GM23338 (cell line): ENCODE data around the gene EVX2. TPM values are rescaled to one million over a fixed set of nuclear protein-coding genes. Genes with fewer than 3 reads are reported as not detected.

Experiments
- ATAC-seq: fragments of 200-7000 bp; cut with Tn5 transposase; 3 replicates; pipeline ENCODE4 v1.9.1; 2020
- DNase-seq: peaks from one replicate; pipeline ENCODE4 v3.0.0-alpha.2; 2015; ENCODE audit warnings: low spot score
- H2AFZ ChIP-seq: fragments of 200-600 bp; sonication (generic); 2 replicates; pipeline ENCODE4 v1.8.0; 2016; ENCODE audit warnings: antibody characterized with exemption, mild to moderate bottlenecking, moderate library complexity
- H3F3A ChIP-seq: fragments of 200-600 bp; sonication (generic); replicated peaks from 2 replicates; pipeline ENCODE4 v1.8.0; 2017; ENCODE audit warnings: antibody characterized with exemption, mixed run types, low read depth
- H3K27ac ChIP-seq: fragments of 200-600 bp; sonication (generic); 2 replicates; pipeline ENCODE4 v1.6.1; 2016; ENCODE audit warnings: low read depth
- H3K27me3 ChIP-seq: fragments of 200-600 bp; sonication (generic); 2 replicates; pipeline ENCODE4 v1.8.0; 2016; ENCODE audit warnings: mild to moderate bottlenecking, mixed run types, moderate library complexity; ENCODE audit not compliant: insufficient read depth
- H3K36me3 ChIP-seq: fragments of 200-600 bp; sonication (generic); 2 replicates; pipeline ENCODE4 v1.8.0; 2016; ENCODE audit warnings: mild to moderate bottlenecking; ENCODE audit not compliant: insufficient read depth
- H3K4me1 ChIP-seq: fragments of 200-600 bp; sonication (generic); 2 replicates; pipeline ENCODE4 v1.8.0; 2016; ENCODE audit warnings: mild to moderate bottlenecking, moderate library complexity; ENCODE audit not compliant: insufficient read depth
- H3K4me2 ChIP-seq: fragments of 200-600 bp; sonication (generic); 2 replicates; pipeline ENCODE4 v1.7.1; 2017; ENCODE audit warnings: mixed run types
- H3K4me3 ChIP-seq: fragments of 200-600 bp; sonication (generic); 2 replicates; pipeline ENCODE4 v1.6.1; 2016; ENCODE audit warnings: mixed run types
- H3K79me2 ChIP-seq: fragments of 200-600 bp; sonication (generic); replicated peaks from 2 replicates; pipeline ENCODE4 v1.8.0; 2017; ENCODE audit warnings: mild to moderate bottlenecking; ENCODE audit not compliant: insufficient read depth
- H3K9me2 ChIP-seq: fragments of 200-600 bp; sonication (generic); 2 replicates; pipeline ENCODE4 v1.8.0; 2017; ENCODE audit not compliant: insufficient read depth
- H4K20me1 ChIP-seq: fragments of 200-600 bp; sonication (generic); replicated peaks from 2 replicates; pipeline ENCODE4 v1.8.0; 2017; ENCODE audit warnings: mild to moderate bottlenecking; ENCODE audit not compliant: insufficient read depth
- H3K27ac Mint-ChIP-seq: 2 replicates; pipeline ENCODE4 v1.8.0; 2020; ENCODE audit warnings: inconsistent platforms, mild to moderate bottlenecking, moderate library complexity, mixed read lengths
- H3K27me3 Mint-ChIP-seq: 3 replicates; pipeline ENCODE4 v1.8.0; 2022; ENCODE audit warnings: low read depth, mild to moderate bottlenecking, moderate library complexity, mixed read lengths, inconsistent platforms; ENCODE audit not compliant: insufficient read depth, poor library complexity
- H3K36me3 Mint-ChIP-seq: 3 replicates; pipeline ENCODE4 v1.8.0; 2021; ENCODE audit warnings: low read depth, mild to moderate bottlenecking, inconsistent platforms, moderate library complexity, mixed read lengths
- H3K4me1 Mint-ChIP-seq: 3 replicates; pipeline ENCODE4 v1.8.0; 2020; ENCODE audit warnings: mild to moderate bottlenecking, inconsistent platforms, mixed read lengths
- H3K4me3 Mint-ChIP-seq: 3 replicates; pipeline ENCODE4 v1.8.0; 2021; ENCODE audit warnings: moderate library complexity, mild to moderate bottlenecking, inconsistent platforms, mixed read lengths
- H3K9me3 Mint-ChIP-seq: 3 replicates; pipeline ENCODE4 v1.8.0; 2020; ENCODE audit warnings: moderate library complexity, mild to moderate bottlenecking, inconsistent platforms, mixed read lengths
- CTCF ChIP-seq, 2 experiments: fragments of 200-600 bp in 1 of 2; sonication (generic) in 1 of 2; conservative IDR thresholded peaks; 2 replicates each; pipeline versions ENCODE4 v1.5.1 to v1.6.1; 2016 to 2017; ENCODE audit warnings: antibody characterized with exemption in 2 of 2, low read depth in 2 of 2, mild to moderate bottlenecking in 2 of 2, moderate library complexity in 1 of 2
- EZH2 ChIP-seq: fragments of 200-600 bp; sonication (generic); IDR thresholded peaks from one replicate; pipeline ENCODE4 v1.8.0; 2017; ENCODE audit warnings: antibody characterized with exemption, mild to moderate bottlenecking, low read depth; ENCODE audit not compliant: unreplicated experiment
- EZH2phosphoT487 ChIP-seq: fragments of 200-600 bp; sonication (generic); IDR thresholded peaks from one replicate; pipeline ENCODE4 v1.8.1; 2018; ENCODE audit warnings: antibody characterized with exemption; ENCODE audit not compliant: unreplicated experiment
- JUNB ChIP-seq: IDR thresholded peaks from one replicate; pipeline ENCODE4 v1.6.1; 2016; ENCODE audit warnings: antibody characterized with exemption; ENCODE audit not compliant: unreplicated experiment
- NANOG ChIP-seq: IDR thresholded peaks from 2 replicates; pipeline ENCODE4 v1.6.1; 2016; ENCODE audit warnings: antibody characterized with exemption, borderline replicate concordance
- REST ChIP-seq: IDR thresholded peaks from one replicate; pipeline ENCODE4 v1.6.1; 2018; ENCODE audit warnings: antibody characterized with exemption; ENCODE audit not compliant: unreplicated experiment
- STAT1 ChIP-seq: IDR thresholded peaks from one replicate; pipeline ENCODE4 v1.6.1; 2016; ENCODE audit warnings: antibody characterized with exemption; ENCODE audit not compliant: unreplicated experiment
- ZNF114 ChIP-seq: fragments of 250-450 bp; sonication (Bioruptor Pico); IDR thresholded peaks from 2 replicates; pipeline ENCODE4 v1.5.0; 2020; ENCODE audit warnings: mild to moderate bottlenecking, moderate library complexity
- ZNF331 ChIP-seq: fragments of 250-450 bp; sonication (Bioruptor Pico); IDR thresholded peaks from 2 replicates; pipeline ENCODE4 v1.5.0; 2020; ENCODE audit warnings: low read depth, mild to moderate bottlenecking, moderate library complexity
- polyA plus RNA-seq: library from polyadenylated mRNA; unstranded; fragments of >200 nt; fragmentation: Nextera tagmentation; extraction: Ambion mirVana; gene quantifications from 2 replicates; pipeline ENCODE4 v1.2.1, GENCODE V29; 2016
- total RNA-seq: library from RNA; depleted of rRNA; stranded (reverse); fragments of >200 nt; shearing (Covaris generic); gene quantifications from 2 replicates; pipeline ENCODE4 v1.2.3, GENCODE V29; 2014
- TF ChIP-seq, protein P1 (sequence below): fragments of 250-450 bp; sonication (Bioruptor Pico); IDR thresholded peaks from 2 replicates; pipeline ENCODE4 v1.5.0; 2020; ENCODE audit warnings: mild to moderate bottlenecking, moderate library complexity

EVX2 gene
- total and polyA plus RNA-seq, 2 experiments from 2014 or later, result 0.03 TPM; not detected in 1

DNA sequence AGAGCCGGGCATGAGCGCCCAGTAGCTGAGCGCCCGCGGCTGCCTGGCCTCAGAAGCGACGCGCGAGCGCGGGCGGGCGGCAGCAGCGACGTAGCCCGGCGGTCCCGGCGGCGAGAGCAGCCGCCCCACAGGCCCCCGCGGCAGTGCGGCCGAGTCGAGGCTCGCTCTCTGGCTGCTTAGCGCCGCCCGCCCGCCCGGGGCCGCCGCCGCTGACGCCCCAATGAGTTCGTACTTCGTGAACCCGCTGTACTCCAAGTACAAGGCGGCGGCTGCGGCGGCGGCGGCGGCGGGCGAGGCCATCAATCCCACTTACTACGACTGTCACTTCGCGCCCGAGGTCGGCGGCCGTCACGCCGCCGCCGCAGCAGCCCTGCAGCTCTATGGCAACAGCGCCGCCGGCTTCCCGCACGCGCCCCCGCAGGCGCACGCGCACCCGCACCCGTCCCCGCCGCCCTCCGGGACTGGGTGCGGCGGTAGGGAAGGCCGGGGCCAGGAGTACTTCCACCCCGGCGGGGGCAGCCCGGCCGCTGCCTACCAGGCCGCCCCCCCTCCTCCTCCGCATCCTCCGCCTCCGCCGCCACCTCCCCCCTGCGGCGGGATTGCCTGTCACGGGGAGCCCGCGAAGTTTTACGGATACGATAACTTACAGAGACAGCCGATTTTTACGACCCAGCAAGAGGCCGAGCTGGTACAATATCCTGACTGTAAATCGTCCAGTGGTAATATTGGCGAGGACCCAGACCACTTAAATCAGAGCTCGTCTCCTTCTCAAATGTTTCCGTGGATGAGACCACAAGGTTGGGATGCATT lies 46.6 kb upstream of the EVX2 start:
- ATAC-seq (peak; percentile 29), DNase-seq (peak; percentile 67)
- Mint-ChIP-seq H3K4me1 (peaks cover 27% of the 10 kb centered on the region), H3K36me3 (no peaks in the 10 kb centered on the region; the same call in 2 of the 3 replicates), H3K4me3 (peak overlapping the region; percentile 59; the same call in 1 of the 3 replicates), H3K27me3 (peaks cover 96% of the 10 kb centered on the region), H3K27ac (no peak overlapping the region), H3K9me3 (peaks cover 5% of the 10 kb centered on the region; the same call in 1 of the 3 replicates)
- peaks cover 72% of the 10 kb centered on the region for H3F3A ChIP-seq
- H3K4me1 ChIP-seq, result peaks cover 28% of the 10 kb centered on the region
- peaks cover 100% of the 10 kb centered on the region for H3K27me3 ChIP-seq
- peaks cover 53% of the 10 kb centered on the region for H4K20me1 ChIP-seq
- no peaks in the 10 kb centered on the region for H3K9me2 ChIP-seq
- no peak overlapping the region for H2AFZ ChIP-seq
- H3K4me3 ChIP-seq, result peak overlapping the region; percentile 47; the same call in 1 of the 2 replicates
- H3K4me2 ChIP-seq, result peak overlapping the region; percentile 67; the same call in 1 of the 2 replicates
- H3K27ac ChIP-seq, result no peak overlapping the region
- no peaks in the 10 kb centered on the region for H3K36me3 ChIP-seq
- TF ChIP-seq NANOG, result no peak
- no peak for TF ChIP-seq REST
- TF ChIP-seq ZNF331, result no peak
- peak; percentile 95 for TF ChIP-seq EZH2phosphoT487
- no peak for TF ChIP-seq CTCF (conservative IDR thresholded peaks at IDR 0.05; ENCODE audit: low read depth in 2 of 2)
- TF ChIP-seq STAT1, result no peak
- TF ChIP-seq, protein P1, sequence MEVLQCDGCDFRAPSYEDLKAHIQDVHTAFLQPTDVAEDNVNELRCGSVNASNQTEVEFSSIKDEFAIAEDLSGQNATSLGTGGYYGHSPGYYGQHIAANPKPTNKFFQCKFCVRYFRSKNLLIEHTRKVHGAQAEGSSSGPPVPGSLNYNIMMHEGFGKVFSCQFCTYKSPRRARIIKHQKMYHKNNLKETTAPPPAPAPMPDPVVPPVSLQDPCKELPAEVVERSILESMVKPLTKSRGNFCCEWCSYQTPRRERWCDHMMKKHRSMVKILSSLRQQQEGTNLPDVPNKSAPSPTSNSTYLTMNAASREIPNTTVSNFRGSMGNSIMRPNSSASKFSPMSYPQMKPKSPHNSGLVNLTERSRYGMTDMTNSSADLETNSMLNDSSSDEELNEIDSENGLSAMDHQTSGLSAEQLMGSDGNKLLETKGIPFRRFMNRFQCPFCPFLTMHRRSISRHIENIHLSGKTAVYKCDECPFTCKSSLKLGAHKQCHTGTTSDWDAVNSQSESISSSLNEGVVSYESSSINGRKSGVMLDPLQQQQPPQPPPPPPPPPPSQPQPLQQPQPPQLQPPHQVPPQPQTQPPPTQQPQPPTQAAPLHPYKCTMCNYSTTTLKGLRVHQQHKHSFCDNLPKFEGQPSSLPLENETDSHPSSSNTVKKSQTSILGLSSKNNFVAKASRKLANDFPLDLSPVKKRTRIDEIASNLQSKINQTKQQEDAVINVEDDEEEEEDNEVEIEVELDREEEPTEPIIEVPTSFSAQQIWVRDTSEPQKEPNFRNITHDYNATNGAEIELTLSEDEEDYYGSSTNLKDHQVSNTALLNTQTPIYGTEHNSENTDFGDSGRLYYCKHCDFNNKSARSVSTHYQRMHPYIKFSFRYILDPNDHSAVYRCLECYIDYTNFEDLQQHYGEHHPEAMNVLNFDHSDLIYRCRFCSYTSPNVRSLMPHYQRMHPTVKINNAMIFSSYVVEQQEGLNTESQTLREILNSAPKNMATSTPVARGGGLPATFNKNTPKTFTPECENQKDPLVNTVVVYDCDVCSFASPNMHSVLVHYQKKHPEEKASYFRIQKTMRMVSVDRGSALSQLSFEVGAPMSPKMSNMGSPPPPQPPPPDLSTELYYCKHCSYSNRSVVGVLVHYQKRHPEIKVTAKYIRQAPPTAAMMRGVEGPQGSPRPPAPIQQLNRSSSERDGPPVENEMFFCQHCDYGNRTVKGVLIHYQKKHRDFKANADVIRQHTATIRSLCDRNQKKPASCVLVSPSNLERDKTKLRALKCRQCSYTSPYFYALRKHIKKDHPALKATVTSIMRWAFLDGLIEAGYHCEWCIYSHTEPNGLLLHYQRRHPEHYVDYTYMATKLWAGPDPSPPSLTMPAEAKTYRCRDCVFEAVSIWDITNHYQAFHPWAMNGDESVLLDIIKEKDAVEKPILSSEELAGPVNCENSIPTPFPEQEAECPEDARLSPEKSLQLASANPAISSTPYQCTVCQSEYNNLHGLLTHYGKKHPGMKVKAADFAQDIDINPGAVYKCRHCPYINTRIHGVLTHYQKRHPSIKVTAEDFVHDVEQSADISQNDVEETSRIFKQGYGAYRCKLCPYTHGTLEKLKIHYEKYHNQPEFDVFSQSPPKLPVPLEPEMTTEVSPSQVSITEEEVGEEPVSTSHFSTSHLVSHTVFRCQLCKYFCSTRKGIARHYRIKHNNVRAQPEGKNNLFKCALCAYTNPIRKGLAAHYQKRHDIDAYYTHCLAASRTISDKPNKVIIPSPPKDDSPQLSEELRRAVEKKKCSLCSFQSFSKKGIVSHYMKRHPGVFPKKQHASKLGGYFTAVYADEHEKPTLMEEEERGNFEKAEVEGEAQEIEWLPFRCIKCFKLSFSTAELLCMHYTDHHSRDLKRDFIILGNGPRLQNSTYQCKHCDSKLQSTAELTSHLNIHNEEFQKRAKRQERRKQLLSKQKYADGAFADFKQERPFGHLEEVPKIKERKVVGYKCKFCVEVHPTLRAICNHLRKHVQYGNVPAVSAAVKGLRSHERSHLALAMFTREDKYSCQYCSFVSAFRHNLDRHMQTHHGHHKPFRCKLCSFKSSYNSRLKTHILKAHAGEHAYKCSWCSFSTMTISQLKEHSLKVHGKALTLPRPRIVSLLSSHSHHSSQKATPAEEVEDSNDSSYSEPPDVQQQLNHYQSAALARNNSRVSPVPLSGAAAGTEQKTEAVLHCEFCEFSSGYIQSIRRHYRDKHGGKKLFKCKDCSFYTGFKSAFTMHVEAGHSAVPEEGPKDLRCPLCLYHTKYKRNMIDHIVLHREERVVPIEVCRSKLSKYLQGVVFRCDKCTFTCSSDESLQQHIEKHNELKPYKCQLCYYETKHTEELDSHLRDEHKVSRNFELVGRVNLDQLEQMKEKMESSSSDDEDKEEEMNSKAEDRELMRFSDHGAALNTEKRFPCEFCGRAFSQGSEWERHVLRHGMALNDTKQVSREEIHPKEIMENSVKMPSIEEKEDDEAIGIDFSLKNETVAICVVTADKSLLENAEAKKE (CRISPR knock-in tag), result no peak
- no peak for TF ChIP-seq JUNB
- peak; percentile 91 for TF ChIP-seq EZH2
- no peak for TF ChIP-seq ZNF114 (CRISPR knock-in tag)
- no peaks in the 10 kb centered on the region for H3K79me2 ChIP-seq
